B cell (primary cell): ENCODE data around the gene AFDN. TPM values are rescaled to one million over a fixed set of nuclear protein-coding genes. Genes with fewer than 3 reads are reported as not detected.

Source experiments
- ATAC-seq: fragments of 200-7000 bp; cut with Tn5 transposase; one replicate; pipeline ENCODE4 v1.10.0; 2021; ENCODE audit warnings: low read depth, mild to moderate bottlenecking, moderate number of reproducible peaks, moderate library complexity
- CTCF ChIA-PET: fragments of 350-600 bp; sonication (Branson Sonifier 250); formaldehyde crosslinking; loops from one replicate; lab custom pipeline; 2021; ENCODE audit warnings: antibody characterized with exemption, inconsistent platforms; lab: Charles Lee
- POLR2A ChIA-PET: fragments of 350-600 bp; sonication (Branson Sonifier 250); formaldehyde crosslinking; loops from one replicate; lab custom pipeline; 2021; ENCODE audit warnings: antibody characterized with exemption; lab: Charles Lee
- DNase-seq: peaks from one replicate; pipeline ENCODE4 v3.0.0; 2013
- H2AFZ ChIP-seq: 2 replicates; pipeline ENCODE4 v1.6.1; 2012; ENCODE audit warnings: mild to moderate bottlenecking, low read depth, low read length; ENCODE audit not compliant: insufficient read depth, poor library complexity, severe bottlenecking
- H3K27ac ChIP-seq, 2 donors: 1 replicate in 1 of 2; 2 replicates in 1 of 2; pipeline ENCODE4 v1.5.1; 2012 to 2013; ENCODE audit warnings: low read length in 2 of 2, mild to moderate bottlenecking in 2 of 2, moderate library complexity in 1 of 2
- H3K27me3 ChIP-seq, 4 experiments: fragments of 200-600 bp in 1 of 4; sonication (generic) in 1 of 4; replicated peaks in 1 of 4; 1 replicate in 2 of 4; 2 replicates in 2 of 4; pipeline versions ENCODE4 v1.6.1 to v1.7.0; 2013 to 2016; ENCODE audit warnings: low read length in 3 of 4, mild to moderate bottlenecking in 2 of 4, mixed read lengths in 1 of 4, moderate library complexity in 1 of 4; ENCODE audit not compliant: insufficient read depth in 4 of 4, control insufficient read depth in 3 of 4; ENCODE audit errors: control extremely low read depth in 1 of 4
- H3K36me3 ChIP-seq, 2 experiments: replicated peaks in 1 of 2; 1 replicate in 1 of 2; 2 replicates in 1 of 2; pipeline versions ENCODE4 v1.6.1 to v1.7.1; 2013; ENCODE audit warnings: low read length in 1 of 2; ENCODE audit not compliant: insufficient read depth in 2 of 2, control insufficient read depth in 1 of 2; ENCODE audit errors: control extremely low read depth in 1 of 2, extremely low read depth in 1 of 2
- H3K4me1 ChIP-seq, 2 donors: fragments of 200-600 bp in 1 of 2; sonication (generic) in 1 of 2; 1 replicate in 1 of 2; 2 replicates in 1 of 2; pipeline versions ENCODE4 v1.5.1 to v1.6.1; 2013 to 2017; ENCODE audit warnings: low read length in 2 of 2; ENCODE audit not compliant: control insufficient read depth in 2 of 2, insufficient read depth in 2 of 2
- H3K4me2 ChIP-seq: replicated peaks from 2 replicates; pipeline ENCODE3; 2012; ENCODE audit warnings: mild to moderate bottlenecking, low read depth, low read length; ENCODE audit not compliant: poor library complexity, severe bottlenecking
- H3K4me3 ChIP-seq, 5 experiments: fragments of 200-600 bp in 1 of 5; sonication (generic) in 1 of 5; 1 replicate in 3 of 5; 2 replicates in 2 of 5; pipeline versions ENCODE4 v1.5.1 to v1.7.0; 2011 to 2016; ENCODE audit warnings: low read length in 4 of 5, mild to moderate bottlenecking in 4 of 5, low read depth in 2 of 5, control low read depth in 1 of 5, moderate library complexity in 1 of 5; ENCODE audit not compliant: insufficient read depth in 1 of 5; ENCODE audit errors: control extremely low read depth in 1 of 5, extremely low read depth in 1 of 5
- H3K79me2 ChIP-seq: fragments of 200-600 bp; sonication (generic); one replicate; pipeline ENCODE4 v1.6.0; 2016; ENCODE audit warnings: low read length; ENCODE audit not compliant: control insufficient read depth, insufficient read depth
- H3K9ac ChIP-seq: fragments of 200-600 bp; sonication (generic); 2 replicates; pipeline ENCODE4 v1.6.1; 2017; ENCODE audit warnings: mild to moderate bottlenecking, low read length, moderate library complexity
- H3K9me3 ChIP-seq, 3 donors: one replicate each; pipeline versions ENCODE4 v1.6.1 to v1.7.1; 2013; ENCODE audit warnings: low read length in 2 of 3; ENCODE audit not compliant: control insufficient read depth in 2 of 3, insufficient read depth in 1 of 3; ENCODE audit errors: control extremely low read depth in 1 of 3
- H4K20me1 ChIP-seq: 2 replicates; pipeline ENCODE4 v1.6.0; 2012; ENCODE audit warnings: mild to moderate bottlenecking, low read length; ENCODE audit not compliant: insufficient read depth, control insufficient read depth, poor library complexity, severe bottlenecking
- H3K27ac Mint-ChIP-seq: one replicate; pipeline ENCODE4 v1.8.0; 2021; ENCODE audit warnings: mixed read lengths
- H3K27me3 Mint-ChIP-seq: one replicate; pipeline ENCODE4 v1.8.0; 2021; ENCODE audit warnings: mixed read lengths
- H3K4me1 Mint-ChIP-seq: one replicate; pipeline ENCODE4 v1.8.0; 2021; ENCODE audit warnings: mixed read lengths
- H3K4me3 Mint-ChIP-seq: one replicate; pipeline ENCODE4 v1.8.0; 2021; ENCODE audit warnings: mixed read lengths
- H3K9me3 Mint-ChIP-seq: one replicate; pipeline ENCODE4 v1.8.0; 2022; ENCODE audit warnings: mixed read lengths; ENCODE audit not compliant: insufficient read depth
- CTCF ChIP-seq: fragments of 200-600 bp; IDR thresholded peaks from one replicate; pipeline ENCODE4 v1.8.0; 2022; ENCODE audit warnings: antibody characterized with exemption, mild to moderate bottlenecking
- EZH2 ChIP-seq: IDR thresholded peaks from 2 replicates; pipeline ENCODE4 v1.6.1; 2012; ENCODE audit warnings: borderline replicate concordance, low read depth, mild to moderate bottlenecking, moderate library complexity, low read length; ENCODE audit not compliant: insufficient read depth, poor library complexity, severe bottlenecking
- WGBS: methylation state at CpG from one replicate; pipeline ENCODE4 v1.1.5; 2013; ENCODE audit warnings: missing lambda C conversion rate; ENCODE audit not compliant: insufficient coverage; 5-methylcytosine and 5-hydroxymethylcytosine counted together
- intact Hi-C: fragments of 100-400 bp; cut with micrococcal nuclease; formaldehyde crosslinking; loops from one replicate; pipeline ENCODE4 v1.10.0; 2022
- polyA plus RNA-seq: library from polyadenylated mRNA; depleted of rRNA; stranded (reverse); fragments of >200 nt; gene quantifications from 2 replicates; pipeline ENCODE4 v1.2.3, GENCODE V29; 2012
- total RNA-seq, 2 donors: library from RNA; stranded (reverse); fragments of 120-200 nt in 1 of 2; gene quantifications; 1 replicate in 1 of 2; 2 replicates in 1 of 2; pipeline versions ENCODE4 v1.2.3 to v1.2.4, GENCODE V29; 2013 to 2022

AFDN gene
- total and polyA plus RNA-seq, 2 donors (not counting 1 experiment from before 2014, with no cell fraction given) = 15.4 to 70.5 TPM

- Histone ChIP-seq H4K20me1 (no peaks in the 10 kb centered on the region), H3K79me2 (no peaks in the 10 kb centered on the region), H3K27ac (no peak overlapping the region), H3K36me3 (no peaks in the 10 kb centered on the region), H3K9ac (no peak overlapping the region), H3K4me1 (peaks cover 5 to 8% of the 10 kb centered on the region in 2 donors), H3K4me2 (no peak overlapping the region), H3K9me3 (peaks cover 0 to 13% (median 0%) of the 10 kb centered on the region in 3 donors), H2AFZ (no peak overlapping the region), H3K4me3 (no peak overlapping the region), H3K27me3 (peaks cover 0 to 27% (median 8%) of the 10 kb centered on the region in 4 experiments)
- intact Hi-C loops = no loop called here
- ATAC-seq = no peak
- ChIA-PET CTCF (no interaction called here), POLR2A (no interaction called here)
- peaks cover 46% of the 10 kb centered on the region for H3K27me3 Mint-ChIP-seq
- no peak overlapping the region for H3K4me3 Mint-ChIP-seq
- DNase-seq = no peak
- 100% methylated on average over 3 of the region's 7 CpGs for WGBS
- H3K27ac Mint-ChIP-seq = no peak overlapping the region
- H3K9me3 Mint-ChIP-seq = no peaks in the 10 kb centered on the region
- no peak for TF ChIP-seq EZH2
- TF ChIP-seq CTCF = no peak
- peaks cover 8% of the 10 kb centered on the region for H3K4me1 Mint-ChIP-seq
Measured at GRCh38 chr6:167820681-167821080, 6.0 kb upstream of the AFDN start.

DNA sequence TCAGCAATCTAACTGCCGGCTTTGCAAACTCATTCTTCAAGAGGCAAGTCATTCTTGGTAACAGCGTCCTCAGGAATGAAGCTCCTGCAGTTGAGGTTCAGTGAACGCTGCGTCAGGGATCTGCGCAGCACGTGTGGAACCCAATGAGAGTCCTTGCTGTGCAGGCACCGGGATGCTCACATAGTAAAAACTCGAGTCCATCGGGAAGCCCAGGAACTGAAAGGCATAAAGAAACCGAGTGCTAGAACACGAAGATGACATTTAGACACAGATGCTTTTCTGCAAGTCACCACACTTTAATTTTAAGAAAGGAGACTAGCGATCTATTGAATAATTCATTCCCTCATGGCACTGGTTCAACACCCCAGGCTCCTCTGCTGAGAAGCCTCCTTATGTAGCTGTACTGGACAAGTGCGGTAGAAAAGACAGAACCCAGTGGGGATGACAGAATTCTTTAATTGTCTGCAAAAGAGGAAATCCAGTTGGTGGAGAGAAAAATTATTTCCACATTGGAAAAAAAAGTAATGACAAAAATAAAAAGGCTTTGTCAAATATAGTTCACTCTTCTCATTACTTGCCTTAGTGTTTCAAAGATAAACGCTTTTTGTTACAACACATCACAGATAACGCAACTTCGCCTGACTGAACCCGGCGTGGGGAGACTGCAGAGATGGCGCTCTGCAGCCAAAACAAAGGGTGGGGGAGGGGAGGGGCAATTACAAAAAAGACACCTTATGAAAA lies 1.9 kb upstream of the AFDN start:
- peaks cover 24% of the 10 kb centered on the region for H3K27me3 Mint-ChIP-seq
- ATAC-seq = no peak
- peaks cover 0 to 29% (median 20%) of the 10 kb centered on the region in 4 experiments for H3K27me3 ChIP-seq

More for the DNA sequence above, 1.9 kb upstream of the AFDN start:
- no peaks in the 10 kb centered on the region for H3K36me3 ChIP-seq
- H3K4me3 ChIP-seq = no peak overlapping the region
- ChIA-PET POLR2A (no interaction called here), CTCF (no interaction called here)
- H4K20me1 ChIP-seq = no peaks in the 10 kb centered on the region
- H3K9me3 ChIP-seq = peaks cover 0 to 21% (median 0%) of the 10 kb centered on the region in 3 donors
- no peaks in the 10 kb centered on the region for H3K9me3 Mint-ChIP-seq
- TF ChIP-seq CTCF = no peak
- no peak for TF ChIP-seq EZH2
- WGBS = 77% methylated on average over 11 of the region's 19 CpGs
- no peak overlapping the region for H3K27ac Mint-ChIP-seq
- no peak overlapping the region for H3K27ac ChIP-seq
- peaks cover 21 to 24% of the 10 kb centered on the region in 2 donors for H3K4me1 ChIP-seq
- H3K4me3 Mint-ChIP-seq = peak overlapping the region; percentile 92
- H3K4me2 ChIP-seq = peak overlapping the region; percentile 98
- no peak for DNase-seq
- H3K9ac ChIP-seq = no peak overlapping the region
- peak overlapping the region; percentile 89 for H2AFZ ChIP-seq
- peaks cover 26% of the 10 kb centered on the region for H3K4me1 Mint-ChIP-seq
- no peaks in the 10 kb centered on the region for H3K79me2 ChIP-seq
- intact Hi-C loops = loop anchor here (5.0 kb wide), 1 partner anchor 472 kb away; no protein-coding TSS in a partner anchor
